Thymus (tissue), 14 donors: Measurements from ENCODE around the gene UBE2J1. TPM values are rescaled to one million over a fixed set of nuclear protein-coding genes. Genes with fewer than 3 reads are reported as not detected.
"Not testable (repeated sequence)": the region's sequence is repeated elsewhere in the genome, so short reads cannot be mapped to it uniquely, and the experiment has no call there.

ENCODE experiments used
- DNase-seq, 9 donors: peaks; one replicate each; pipeline ENCODE4 v3.0.0-alpha.2; 2013; ENCODE audit warnings: low spot score in 9 of 9, low read depth in 6 of 9, missing footprints in 1 of 9
- H3K27ac ChIP-seq, 2 donors: one replicate each; pipeline ENCODE4 v1.5.1; 2013; ENCODE audit warnings: control low read depth in 1 of 2, low read depth in 1 of 2, low read length in 1 of 2, mild to moderate bottlenecking in 1 of 2, moderate library complexity in 1 of 2
- H3K27me3 ChIP-seq, 2 donors: one replicate each; pipeline ENCODE4 v1.5.1; 2013; ENCODE audit warnings: low read length in 1 of 2; ENCODE audit not compliant: control insufficient read depth in 2 of 2, insufficient read depth in 1 of 2
- H3K36me3 ChIP-seq, 2 donors: one replicate each; pipeline ENCODE4 v1.5.1; 2013; ENCODE audit warnings: low read length in 1 of 2, mild to moderate bottlenecking in 1 of 2, moderate library complexity in 1 of 2; ENCODE audit not compliant: control insufficient read depth in 2 of 2, insufficient read depth in 2 of 2
- H3K4me1 ChIP-seq, 2 donors: one replicate each; pipeline ENCODE4 v1.5.1; 2013; ENCODE audit warnings: low read length in 2 of 2; ENCODE audit not compliant: control insufficient read depth in 2 of 2, insufficient read depth in 2 of 2
- H3K4me3 ChIP-seq, 2 donors: one replicate each; pipeline ENCODE4 v1.5.1; 2013; ENCODE audit warnings: low read length in 2 of 2, control low read depth in 1 of 2, mild to moderate bottlenecking in 1 of 2
- H3K9me3 ChIP-seq, 2 donors: one replicate each; pipeline ENCODE4 v1.5.1; 2013; ENCODE audit warnings: low read length in 1 of 2, mild to moderate bottlenecking in 1 of 2; ENCODE audit not compliant: control insufficient read depth in 2 of 2, insufficient read depth in 1 of 2
- WGBS: extraction: QIAGEN DNeasy Blood & Tissue Kit; methylation state at CpG from one replicate; pipeline ENCODE4 v1.1.7; 2013; 5-methylcytosine and 5-hydroxymethylcytosine counted together
- long read RNA-seq, 10 donors: transcript quantifications; one replicate each; lab custom pipeline, GENCODE V29; 2026
- polyA plus RNA-seq: library from polyadenylated mRNA; stranded (reverse); fragments of 200-250 nt; gene quantifications from one replicate; pipeline ENCODE4 v1.2.3, GENCODE V29; 2013
- total RNA-seq: library from RNA; stranded (reverse); fragments of 120-200 nt; gene quantifications from one replicate; pipeline ENCODE4 v1.2.4, GENCODE V29; 2013
- donor health status: healthy.

UBE2J1 gene, protein sequence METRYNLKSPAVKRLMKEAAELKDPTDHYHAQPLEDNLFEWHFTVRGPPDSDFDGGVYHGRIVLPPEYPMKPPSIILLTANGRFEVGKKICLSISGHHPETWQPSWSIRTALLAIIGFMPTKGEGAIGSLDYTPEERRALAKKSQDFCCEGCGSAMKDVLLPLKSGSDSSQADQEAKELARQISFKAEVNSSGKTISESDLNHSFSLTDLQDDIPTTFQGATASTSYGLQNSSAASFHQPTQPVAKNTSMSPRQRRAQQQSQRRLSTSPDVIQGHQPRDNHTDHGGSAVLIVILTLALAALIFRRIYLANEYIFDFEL
- total RNA-seq (45.7 TPM), polyA plus RNA-seq (41.2 TPM)
- long read RNA-seq, donor 1, full-length matches to known transcripts = 3 of 3 reads
- long read RNA-seq, donor 1, partial matches to known transcripts = 0 of 3 reads
- long read RNA-seq, donor 1, other reads (novel, unspliced or antisense) = 0 of 3 reads
- long read RNA-seq, donor 2 = 0 reads
- long read RNA-seq, donor 3, full-length matches to known transcripts = 52 of 57 reads
- long read RNA-seq, donor 3, partial matches to known transcripts = 5 of 57 reads
- long read RNA-seq, donor 3, other reads (novel, unspliced or antisense) = 0 of 57 reads
- long read RNA-seq, donor 4, full-length matches to known transcripts = 17 of 17 reads
- long read RNA-seq, donor 4, partial matches to known transcripts = 0 of 17 reads
- long read RNA-seq, donor 4, other reads (novel, unspliced or antisense) = 0 of 17 reads
- long read RNA-seq, donor 5, full-length matches to known transcripts = 44 of 49 reads
- long read RNA-seq, donor 5, partial matches to known transcripts = 5 of 49 reads
- long read RNA-seq, donor 5, other reads (novel, unspliced or antisense) = 0 of 49 reads
- long read RNA-seq, donor 6, full-length matches to known transcripts = 30 of 37 reads
- long read RNA-seq, donor 6, partial matches to known transcripts = 7 of 37 reads
- long read RNA-seq, donor 6, other reads (novel, unspliced or antisense) = 0 of 37 reads
- long read RNA-seq, donor 7, full-length matches to known transcripts = 26 of 26 reads
- long read RNA-seq, donor 7, partial matches to known transcripts = 0 of 26 reads
- long read RNA-seq, donor 7, other reads (novel, unspliced or antisense) = 0 of 26 reads
- long read RNA-seq, donor 8, full-length matches to known transcripts = 18 of 18 reads
- long read RNA-seq, donor 8, partial matches to known transcripts = 0 of 18 reads
- long read RNA-seq, donor 8, other reads (novel, unspliced or antisense) = 0 of 18 reads
- long read RNA-seq, donor 9, full-length matches to known transcripts = 16 of 16 reads
- long read RNA-seq, donor 9, partial matches to known transcripts = 0 of 16 reads
- long read RNA-seq, donor 9, other reads (novel, unspliced or antisense) = 0 of 16 reads
- long read RNA-seq, donor 10, full-length matches to known transcripts = 13 of 13 reads
- long read RNA-seq, donor 10, partial matches to known transcripts = 0 of 13 reads
- long read RNA-seq, donor 10, other reads (novel, unspliced or antisense) = 0 of 13 reads

DNA sequence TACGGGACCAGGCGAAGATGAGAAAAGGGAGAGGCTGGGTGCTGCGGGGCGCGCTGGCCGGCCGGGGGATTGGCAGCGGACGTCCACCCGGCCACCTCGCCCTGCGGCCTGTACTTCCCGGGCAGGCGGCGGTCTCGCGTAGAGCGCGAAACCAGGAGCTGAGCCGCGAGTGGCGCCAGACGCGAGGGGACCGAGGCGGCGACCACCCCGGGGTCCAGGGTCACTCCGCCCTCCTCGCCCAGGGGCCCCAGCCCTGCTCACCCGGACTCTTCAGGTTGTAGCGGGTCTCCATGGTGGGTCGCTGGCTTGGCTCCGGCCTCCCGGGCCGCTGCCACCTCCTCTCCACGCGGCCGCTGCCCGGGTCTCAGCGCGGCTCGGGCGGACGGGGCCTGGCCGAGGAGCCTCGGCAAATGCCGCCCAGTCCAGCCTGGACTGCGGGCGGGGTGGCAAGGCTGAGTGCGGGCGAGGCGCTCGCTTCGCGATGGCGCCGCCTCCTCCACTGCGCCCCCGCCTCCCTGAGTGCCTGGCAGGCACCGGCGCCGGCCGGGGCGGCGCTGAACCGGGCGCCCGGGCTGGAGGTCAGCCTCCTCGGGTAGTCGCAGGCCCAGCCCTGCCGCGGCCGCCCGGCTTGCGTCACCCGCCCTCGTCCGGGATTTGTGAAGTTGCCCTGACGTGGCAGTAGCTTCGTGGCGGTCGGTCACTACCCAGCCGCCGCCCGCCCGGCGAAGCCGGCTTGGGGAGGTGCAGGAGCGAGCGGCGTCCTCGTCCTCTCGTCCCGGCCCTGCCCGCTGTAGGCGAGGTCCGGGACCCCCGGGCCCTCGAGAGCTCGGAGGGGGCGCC is at the start of gene UBE2J1:
UBE2J1 (minus strand) TSS at position 445 of the 840 bp plus-strand sequence; CDS start at position 292, 153 bp downstream.
- Histone ChIP-seq H3K4me1 (peaks cover 28 to 48% of the 10 kb centered on the region in 2 donors), H3K36me3 (no peaks in the 10 kb centered on the region), H3K4me3 (peak within 1 kb of the TSS; percentile 64 to 96), H3K27me3 (no peaks in the 10 kb centered on the region), H3K27ac (peak within 1 kb of the TSS; percentile 86 to 97), H3K9me3 (no peaks in the 10 kb centered on the region)
- DNase-seq = peak in 3 of 9 donors; percentile 65 to 81 (median 70)
- WGBS = under 1% methylated on average over 102 of the region's 102 CpGs

DNA sequence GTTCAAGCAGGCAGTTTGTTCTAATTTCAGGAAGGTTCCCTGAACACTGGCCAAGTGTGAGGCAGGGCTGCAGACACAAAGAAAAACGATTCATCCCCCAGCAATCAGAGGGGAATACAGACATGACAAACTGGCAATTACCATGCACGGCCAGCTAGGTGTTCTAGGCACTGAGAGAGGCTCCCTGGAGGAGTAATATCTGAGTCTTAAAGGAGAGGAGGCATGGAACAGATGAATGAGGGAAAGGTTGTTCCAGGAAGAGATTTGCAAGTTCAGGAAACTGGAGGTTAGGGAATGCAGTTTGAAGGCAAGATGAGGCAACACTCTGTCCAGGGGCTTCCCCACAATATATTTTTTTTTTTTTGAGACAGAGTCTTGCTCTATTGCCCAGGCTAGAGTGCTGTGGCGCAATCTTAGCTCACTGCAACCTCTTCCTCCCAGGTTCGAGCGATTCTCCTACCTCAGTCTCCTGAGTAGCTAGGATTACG is 48.4 kb upstream of the UBE2J1 start:
- Histone ChIP-seq H3K9me3 (no peaks in the 10 kb centered on the region), H3K27ac (no peak overlapping the region), H3K36me3 (no peaks in the 10 kb centered on the region), H3K27me3 (no peaks in the 10 kb centered on the region), H3K4me1 (peaks cover 0 to 6% of the 10 kb centered on the region in 2 donors), H3K4me3 (no peak overlapping the region)
- 86% methylated on average over 6 of the region's 6 CpGs for WGBS
- DNase-seq = no peak

DNA sequence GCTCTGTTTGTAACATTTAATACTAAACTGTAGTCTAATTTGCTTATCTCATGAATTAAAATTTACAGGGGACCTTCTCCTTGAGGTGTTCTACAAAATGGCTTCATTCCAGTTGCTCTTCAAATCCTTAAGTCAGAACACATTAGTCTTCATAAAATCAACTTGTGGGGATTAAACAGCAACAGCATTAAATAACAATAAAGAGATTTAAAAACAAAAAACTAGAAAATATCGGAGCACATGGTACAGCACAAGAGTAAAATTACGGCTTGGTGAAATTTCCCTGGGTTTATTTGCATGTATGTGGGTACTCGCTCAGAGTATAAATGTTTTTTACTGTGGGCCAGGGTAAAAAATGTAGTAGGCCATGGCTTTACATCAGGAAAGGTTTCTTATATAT is 47.5 kb upstream of the UBE2J1 start:
- WGBS = over 99% methylated on average over 3 of the region's 3 CpGs
- Histone ChIP-seq H3K36me3 (no peaks in the 10 kb centered on the region), H3K4me1 (peaks cover 0 to 6% of the 10 kb centered on the region in 2 donors), H3K27ac (no peak overlapping the region), H3K4me3 (no peak overlapping the region), H3K9me3 (peaks cover 0 to under 1% of the 10 kb centered on the region in 2 donors), H3K27me3 (no peaks in the 10 kb centered on the region)
- DNase-seq = no peak

DNA sequence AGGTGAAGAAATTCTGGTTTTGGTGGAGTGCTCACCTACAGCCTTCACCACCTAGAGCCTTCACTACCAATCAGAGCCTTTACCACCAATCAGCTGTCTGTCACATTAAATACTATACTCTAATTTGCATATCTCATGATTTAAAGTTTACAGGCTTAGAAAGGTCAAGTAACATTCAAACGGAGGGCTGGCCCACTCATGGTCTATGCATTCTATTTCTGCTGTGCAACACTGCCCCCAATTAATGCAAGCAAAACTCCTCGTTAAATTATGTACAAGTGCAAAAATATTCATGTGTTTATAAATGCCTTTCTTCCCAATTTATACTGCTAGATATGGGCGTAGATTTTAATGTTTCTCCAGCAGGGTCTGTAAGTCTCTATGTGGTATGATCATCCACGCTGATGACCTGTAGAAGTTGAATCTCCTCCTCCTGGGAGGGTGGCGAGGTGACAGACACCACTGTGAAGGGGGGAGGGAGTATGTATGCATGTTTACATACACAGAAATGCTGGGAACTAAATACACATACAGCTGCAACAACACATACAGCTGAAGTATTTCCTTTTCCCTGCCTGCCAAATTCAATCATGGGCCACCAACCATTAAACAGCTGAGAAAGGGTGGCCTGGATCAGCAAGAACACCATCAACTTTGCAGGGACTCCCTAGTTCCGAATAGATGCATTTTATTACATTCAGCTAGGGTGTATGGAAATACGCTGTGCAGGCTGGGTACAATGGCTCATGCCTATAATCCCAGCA is 46.4 kb upstream of the UBE2J1 start:
- DNase-seq = no peak
- Histone ChIP-seq H3K36me3 (no peaks in the 10 kb centered on the region), H3K4me3 (no peak overlapping the region), H3K27me3 (no peaks in the 10 kb centered on the region), H3K27ac (no peak overlapping the region), H3K4me1 (no peaks in the 10 kb centered on the region), H3K9me3 (peaks cover 0 to 4% of the 10 kb centered on the region in 2 donors)
- WGBS = 98% methylated on average over 7 of the region's 7 CpGs

DNA sequence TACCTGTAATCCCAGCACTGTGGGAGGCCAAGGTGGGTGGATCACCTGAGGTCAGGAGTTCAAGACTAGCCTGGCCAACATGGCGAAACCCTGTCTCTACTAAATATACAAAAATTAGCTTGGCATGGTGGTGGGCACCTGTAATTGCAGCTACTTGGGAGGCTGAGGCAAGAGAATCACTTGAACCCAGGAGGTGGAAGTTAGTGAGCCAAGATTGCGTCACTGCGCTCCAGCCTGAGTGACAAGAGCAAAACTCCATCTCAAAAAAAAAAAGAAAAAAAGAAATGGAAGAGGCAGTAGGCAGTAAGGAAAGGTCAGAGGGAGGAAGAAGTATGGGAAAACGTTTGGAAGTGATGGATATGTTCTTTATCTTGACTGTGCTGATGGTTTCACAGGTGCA is 45.4 kb upstream of the UBE2J1 start:
- not testable (repeated sequence) for H3K4me1 ChIP-seq, H3K9me3 ChIP-seq, DNase-seq, H3K4me3 ChIP-seq, H3K36me3 ChIP-seq, H3K27ac ChIP-seq, H3K27me3 ChIP-seq
- 82% methylated on average over 4 of the region's 4 CpGs for WGBS

DNA sequence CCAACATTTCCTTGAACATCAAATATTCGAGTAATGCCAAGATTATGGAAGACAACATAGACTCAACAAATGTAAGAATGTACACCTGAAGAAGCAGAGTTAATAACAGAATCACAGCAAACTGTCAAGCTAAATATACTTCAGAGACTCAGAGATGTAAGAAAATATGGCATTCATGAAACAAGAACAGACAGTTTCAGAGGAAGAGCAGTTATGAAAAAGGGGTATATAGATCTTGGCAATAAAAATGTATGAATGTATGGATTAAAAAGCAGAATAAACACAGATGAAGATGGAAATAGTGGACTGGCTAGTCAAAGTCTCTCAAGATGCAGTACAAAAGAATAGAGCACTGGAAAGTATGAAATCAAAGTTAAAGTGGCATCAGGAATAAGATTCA is 41.1 kb upstream of the UBE2J1 start:
- no peaks in the 10 kb centered on the region for H3K27me3 ChIP-seq
- no peaks in the 10 kb centered on the region for H3K4me1 ChIP-seq
- peaks cover 0 to 4% of the 10 kb centered on the region in 2 donors for H3K9me3 ChIP-seq
- WGBS = 98% methylated on average over 1 of the region's 1 CpG
- no peaks in the 10 kb centered on the region for H3K36me3 ChIP-seq
- H3K27ac ChIP-seq = no peak overlapping the region
- no peak for DNase-seq
- H3K4me3 ChIP-seq = no peak overlapping the region

DNA sequence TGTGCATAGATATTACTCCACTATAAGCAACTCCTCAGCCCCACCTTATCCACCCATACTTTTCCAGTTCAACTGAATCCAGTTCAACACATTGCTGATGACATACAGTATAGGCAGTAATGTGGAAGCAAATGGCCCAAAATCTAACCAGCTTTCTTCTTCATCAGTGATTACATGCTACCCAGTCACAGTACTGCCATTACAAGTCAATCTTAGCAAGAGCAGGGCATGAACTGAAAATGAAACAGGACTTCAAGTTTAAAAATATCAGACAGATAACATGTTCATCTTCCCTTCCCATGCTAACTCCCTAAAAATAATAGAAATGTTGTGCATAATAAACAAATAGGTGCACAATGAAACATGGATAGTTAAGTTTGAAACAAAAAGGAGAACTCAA is 40.3 kb upstream of the UBE2J1 start:
- Histone ChIP-seq H3K36me3 (no peaks in the 10 kb centered on the region), H3K9me3 (peaks cover 0 to 4% of the 10 kb centered on the region in 2 donors), H3K27me3 (no peaks in the 10 kb centered on the region), H3K4me3 (no peak overlapping the region), H3K27ac (no peak overlapping the region), H3K4me1 (no peaks in the 10 kb centered on the region)
- DNase-seq = no peak
